Nephron (organoid): ENCODE results near the gene HNRNPAB.

Experiments
- H3K27ac Mint-ChIP-seq, 3 experiments: 2 replicates each; pipeline ENCODE4 v1.8.0; 2020; ENCODE audit warnings: mixed read lengths in 3 of 3, mild to moderate bottlenecking in 2 of 3, moderate library complexity in 1 of 3
- H3K27me3 Mint-ChIP-seq: 2 replicates; pipeline ENCODE4 v1.8.0; 2021; ENCODE audit warnings: low read depth, mild to moderate bottlenecking, moderate library complexity, mixed read lengths
- H3K36me3 Mint-ChIP-seq: 2 replicates; pipeline ENCODE4 v1.8.0; 2020; ENCODE audit warnings: low read depth, mixed read lengths
- H3K4me1 Mint-ChIP-seq: 2 replicates; pipeline ENCODE4 v1.8.0; 2020; ENCODE audit warnings: mixed read lengths
- H3K4me3 Mint-ChIP-seq, 3 experiments: 2 replicates each; pipeline ENCODE4 v1.8.0; 2020; ENCODE audit warnings: mild to moderate bottlenecking in 3 of 3, mixed read lengths in 3 of 3, moderate library complexity in 2 of 3
- H3K9me3 Mint-ChIP-seq: 2 replicates; pipeline ENCODE4 v1.8.0; 2020; ENCODE audit warnings: mixed read lengths
- TF ChIP-seq, protein P1 (sequence below), 3 experiments: fragments of 200-600 bp; sonication (generic); IDR thresholded peaks; one replicate each; pipeline ENCODE4 v1.5.0; 2021; ENCODE audit warnings: antibody characterized with exemption in 3 of 3; ENCODE audit not compliant: unreplicated experiment in 3 of 3

HNRNPAB gene

DNA sequence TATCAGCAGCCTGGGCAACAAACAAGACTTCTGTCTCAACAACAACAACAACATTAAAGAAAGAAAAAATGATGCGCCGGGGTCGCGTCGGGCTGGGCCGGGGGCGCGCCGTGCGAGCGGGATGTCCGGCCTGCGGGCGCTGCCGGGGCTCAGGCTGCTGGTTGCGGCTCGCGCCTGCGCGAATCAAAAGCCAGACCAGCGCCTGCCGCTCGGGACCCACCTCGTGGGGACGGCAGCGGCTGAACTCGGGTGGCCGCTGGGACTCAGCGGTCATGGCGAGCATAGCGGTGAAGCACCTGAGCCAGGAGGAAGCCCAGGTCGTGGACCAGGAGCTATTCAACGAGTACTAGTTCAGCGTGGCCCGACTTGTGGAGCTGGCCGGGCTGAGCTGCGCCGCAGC is 38.8 kb upstream of the HNRNPAB start:
- no peak overlapping the region for H3K4me3 Mint-ChIP-seq
- TF ChIP-seq, protein P1, sequence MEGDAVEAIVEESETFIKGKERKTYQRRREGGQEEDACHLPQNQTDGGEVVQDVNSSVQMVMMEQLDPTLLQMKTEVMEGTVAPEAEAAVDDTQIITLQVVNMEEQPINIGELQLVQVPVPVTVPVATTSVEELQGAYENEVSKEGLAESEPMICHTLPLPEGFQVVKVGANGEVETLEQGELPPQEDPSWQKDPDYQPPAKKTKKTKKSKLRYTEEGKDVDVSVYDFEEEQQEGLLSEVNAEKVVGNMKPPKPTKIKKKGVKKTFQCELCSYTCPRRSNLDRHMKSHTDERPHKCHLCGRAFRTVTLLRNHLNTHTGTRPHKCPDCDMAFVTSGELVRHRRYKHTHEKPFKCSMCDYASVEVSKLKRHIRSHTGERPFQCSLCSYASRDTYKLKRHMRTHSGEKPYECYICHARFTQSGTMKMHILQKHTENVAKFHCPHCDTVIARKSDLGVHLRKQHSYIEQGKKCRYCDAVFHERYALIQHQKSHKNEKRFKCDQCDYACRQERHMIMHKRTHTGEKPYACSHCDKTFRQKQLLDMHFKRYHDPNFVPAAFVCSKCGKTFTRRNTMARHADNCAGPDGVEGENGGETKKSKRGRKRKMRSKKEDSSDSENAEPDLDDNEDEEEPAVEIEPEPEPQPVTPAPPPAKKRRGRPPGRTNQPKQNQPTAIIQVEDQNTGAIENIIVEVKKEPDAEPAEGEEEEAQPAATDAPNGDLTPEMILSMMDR (IDR thresholded peaks at IDR 0.05; ENCODE audit: unreplicated experiment in 3 of 3), result no peak
- H3K4me1 Mint-ChIP-seq, result no peaks in the 10 kb centered on the region
- no peaks in the 10 kb centered on the region for H3K9me3 Mint-ChIP-seq
- H3K27me3 Mint-ChIP-seq, result peaks cover 20% of the 10 kb centered on the region
- H3K36me3 Mint-ChIP-seq, result no peaks in the 10 kb centered on the region
- H3K27ac Mint-ChIP-seq, result no peak overlapping the region

DNA sequence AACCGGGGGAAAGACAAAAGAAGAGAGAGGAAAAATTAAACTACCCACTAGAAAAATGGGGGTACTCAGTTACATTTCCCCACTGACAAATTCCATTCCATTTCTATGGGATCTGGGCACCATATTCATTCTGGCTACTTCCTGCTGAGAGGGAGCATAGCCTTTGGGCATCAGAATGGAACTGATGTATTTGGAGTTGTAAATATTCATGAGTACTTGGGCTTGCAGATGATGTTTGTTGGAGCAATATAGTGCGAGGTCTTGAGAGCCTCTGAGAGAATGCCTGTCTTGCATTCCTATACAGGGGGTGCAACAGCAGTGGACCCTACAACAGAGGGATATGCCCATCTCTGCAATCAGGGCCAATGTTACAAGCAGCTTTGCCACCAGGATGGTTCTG is 33.9 kb upstream of the HNRNPAB start:
- peaks cover 11% of the 10 kb centered on the region for H3K27me3 Mint-ChIP-seq

DNA sequence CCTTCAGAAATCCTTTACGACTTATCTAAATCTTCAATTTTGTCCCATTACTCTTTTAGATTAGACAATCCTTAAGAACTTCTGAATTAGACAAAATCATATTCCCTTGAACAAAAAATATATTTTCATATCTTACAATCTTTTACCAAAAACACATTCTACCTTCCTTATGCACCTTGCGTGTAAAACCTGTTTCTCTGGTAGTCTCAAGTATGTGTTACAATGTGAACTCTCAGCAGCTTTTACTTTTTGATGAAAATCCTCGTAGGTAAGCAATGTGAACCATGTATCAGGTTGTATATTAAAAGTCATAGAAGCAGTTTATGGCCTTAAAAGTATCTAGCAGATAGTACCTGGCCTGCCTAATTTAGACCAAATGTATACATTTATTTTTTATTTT is 29.9 kb upstream of the HNRNPAB start:
- Mint-ChIP-seq H3K9me3 (peaks cover 9% of the 10 kb centered on the region), H3K27me3 (peaks cover 11% of the 10 kb centered on the region), H3K36me3 (no peaks in the 10 kb centered on the region), H3K27ac (no peak overlapping the region), H3K4me1 (no peaks in the 10 kb centered on the region), H3K4me3 (no peak overlapping the region)
- TF ChIP-seq, protein P1 (IDR thresholded peaks at IDR 0.05; ENCODE audit: unreplicated experiment in 3 of 3), result no peak

More for the DNA sequence above, 33.9 kb upstream of the HNRNPAB start:
- H3K4me1 Mint-ChIP-seq, result no peaks in the 10 kb centered on the region
- TF ChIP-seq, protein P1 (IDR thresholded peaks at IDR 0.05; ENCODE audit: unreplicated experiment in 3 of 3), result no peak
- no peak overlapping the region for H3K4me3 Mint-ChIP-seq
- no peaks in the 10 kb centered on the region for H3K36me3 Mint-ChIP-seq
- H3K27ac Mint-ChIP-seq, result no peak overlapping the region
- H3K9me3 Mint-ChIP-seq, result no peaks in the 10 kb centered on the region

DNA sequence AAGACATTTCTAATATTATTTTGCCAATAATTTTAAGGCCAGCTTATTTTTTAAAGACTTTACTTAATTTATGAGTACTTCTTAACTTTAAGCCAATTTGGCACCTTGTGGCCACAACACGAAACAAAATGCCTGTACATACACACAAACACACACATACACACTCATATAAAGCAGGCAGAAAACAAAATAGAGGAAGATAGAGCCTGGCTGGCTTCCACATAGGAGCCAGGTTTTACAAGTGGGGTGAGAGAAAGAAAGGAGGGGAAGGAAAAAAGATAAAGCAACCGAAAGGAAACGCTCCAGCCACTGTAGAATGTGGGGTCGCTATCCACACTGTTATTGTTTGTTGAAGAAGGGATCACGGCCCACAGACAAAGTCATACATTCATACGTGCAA is 27.5 kb upstream of the HNRNPAB start:
- Mint-ChIP-seq H3K27me3 (peaks cover 4% of the 10 kb centered on the region), H3K36me3 (no peaks in the 10 kb centered on the region), H3K9me3 (peaks cover 11% of the 10 kb centered on the region), H3K4me1 (no peaks in the 10 kb centered on the region), H3K4me3 (no peak overlapping the region), H3K27ac (no peak overlapping the region)
- TF ChIP-seq, protein P1 (IDR thresholded peaks at IDR 0.05; ENCODE audit: unreplicated experiment in 3 of 3), result no peak

DNA sequence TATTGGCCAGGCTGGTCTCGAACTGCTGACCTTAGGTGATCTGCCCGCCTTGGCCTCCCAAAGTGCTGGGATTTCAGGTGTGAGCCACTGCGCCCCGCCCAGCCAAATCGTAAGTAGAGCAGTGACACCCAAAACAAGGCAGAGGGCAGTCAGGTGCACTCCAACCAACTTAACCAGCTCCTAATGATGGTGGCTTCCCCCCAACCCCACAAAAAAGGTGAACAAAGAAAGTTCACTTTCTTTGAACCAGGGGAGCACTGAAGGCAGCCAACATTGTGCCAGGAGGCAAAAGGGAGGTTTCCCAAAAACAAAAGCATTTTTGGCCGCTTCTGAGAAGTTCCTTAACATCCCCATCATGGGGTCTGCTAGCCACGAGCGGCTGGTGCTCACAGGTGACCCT is 26.8 kb upstream of the HNRNPAB start:
- peaks cover 10% of the 10 kb centered on the region for H3K27me3 Mint-ChIP-seq
- TF ChIP-seq, protein P1 (IDR thresholded peaks at IDR 0.05; ENCODE audit: unreplicated experiment in 3 of 3), result no peak
- no peaks in the 10 kb centered on the region for H3K36me3 Mint-ChIP-seq
- H3K4me1 Mint-ChIP-seq, result no peaks in the 10 kb centered on the region
- no peak overlapping the region for H3K4me3 Mint-ChIP-seq
- H3K27ac Mint-ChIP-seq, result no peak overlapping the region
- H3K9me3 Mint-ChIP-seq, result peaks cover 11% of the 10 kb centered on the region

DNA sequence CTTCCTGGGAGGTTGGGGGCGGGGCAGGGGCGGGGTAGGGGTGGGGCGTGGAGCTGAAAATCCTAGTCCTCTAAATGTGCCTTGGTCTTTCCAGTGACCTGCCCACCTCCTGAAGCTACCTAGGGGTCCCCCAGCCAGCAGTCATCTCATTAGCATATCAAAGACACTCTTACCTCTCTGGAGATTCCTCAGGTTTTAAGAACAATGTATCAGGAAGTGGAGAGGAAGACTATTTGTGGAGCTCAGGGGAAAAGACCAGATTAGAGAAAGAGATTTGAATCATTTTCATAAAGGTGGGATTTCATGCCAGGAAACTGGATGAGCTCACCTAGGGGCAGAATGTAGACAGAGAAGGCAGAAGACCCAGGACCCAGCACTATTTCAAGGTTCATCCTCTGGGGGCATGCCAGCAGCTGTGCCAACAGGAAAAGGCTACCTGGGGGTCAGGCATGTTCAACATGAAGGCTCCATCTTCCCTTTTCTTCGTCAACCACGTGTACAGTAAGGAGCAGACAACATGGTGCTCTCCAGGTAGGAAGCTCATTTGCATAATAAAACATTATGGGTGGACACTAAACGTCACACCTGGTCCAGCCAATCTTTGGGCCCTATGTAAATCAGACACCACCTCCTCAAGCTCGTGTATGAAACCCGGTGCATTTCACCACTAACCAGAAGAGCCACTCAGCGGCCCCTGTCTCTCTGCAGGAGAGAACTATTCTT is 24.0 kb upstream of the HNRNPAB start:
- H3K4me1 Mint-ChIP-seq, result no peaks in the 10 kb centered on the region
- peaks cover 11% of the 10 kb centered on the region for H3K9me3 Mint-ChIP-seq
- H3K4me3 Mint-ChIP-seq, result no peak overlapping the region
- no peaks in the 10 kb centered on the region for H3K36me3 Mint-ChIP-seq
- TF ChIP-seq, protein P1 (IDR thresholded peaks at IDR 0.05; ENCODE audit: unreplicated experiment in 3 of 3), result no peak
- peaks cover 11% of the 10 kb centered on the region for H3K27me3 Mint-ChIP-seq
- H3K27ac Mint-ChIP-seq, result no peak overlapping the region
